HEK293T (cell line): ENCODE measurements around the gene SLC28A1.

ENCODE experiments used
- ARNT ChIP-seq: fragments of 450-650 bp; IDR thresholded peaks from 2 replicates; pipeline ENCODE4 v1.6.1; 2017; ENCODE audit warnings: mild to moderate bottlenecking
- BHLHE40 ChIP-seq: fragments of 450-650 bp; IDR thresholded peaks from 2 replicates; pipeline ENCODE4 v1.6.1; 2016; ENCODE audit warnings: mild to moderate bottlenecking, moderate library complexity, borderline replicate concordance
- ELF4 ChIP-seq: fragments of 450-650 bp; IDR thresholded peaks from 2 replicates; pipeline ENCODE4 v1.6.1; 2017; ENCODE audit warnings: antibody characterized with exemption
- FOXA1 ChIP-seq: fragments of 450-650 bp; IDR thresholded peaks from 2 replicates; pipeline ENCODE4 v1.6.1; 2016; ENCODE audit warnings: mild to moderate bottlenecking
- FOXK2 ChIP-seq: fragments of 450-650 bp; IDR thresholded peaks from 2 replicates; pipeline ENCODE4 v1.6.1; 2016; ENCODE audit warnings: mild to moderate bottlenecking
- FOXM1 ChIP-seq: fragments of 450-650 bp; IDR thresholded peaks from 2 replicates; pipeline ENCODE4 v1.6.1; 2017; ENCODE audit warnings: mild to moderate bottlenecking, borderline replicate concordance
- HDGF ChIP-seq: fragments of 450-650 bp; IDR thresholded peaks from 2 replicates; pipeline ENCODE4 v1.6.1; 2017; ENCODE audit warnings: antibody characterized with exemption, borderline replicate concordance
- L3MBTL2 ChIP-seq: fragments of 450-650 bp; conservative IDR thresholded peaks from 2 replicates; pipeline ENCODE4 v1.6.1; 2016; ENCODE audit warnings: mild to moderate bottlenecking
- NFRKB ChIP-seq: fragments of 450-650 bp; IDR thresholded peaks from 2 replicates; pipeline ENCODE4 v1.6.1; 2016; ENCODE audit warnings: mild to moderate bottlenecking, moderate library complexity
- SP1 ChIP-seq: fragments of 450-650 bp; IDR thresholded peaks from 2 replicates; pipeline ENCODE4 v1.6.1; 2017
- SUZ12 ChIP-seq: fragments of 450-650 bp; IDR thresholded peaks from 2 replicates; pipeline ENCODE4 v1.6.1; 2016; ENCODE audit warnings: mild to moderate bottlenecking
- TARDBP ChIP-seq: fragments of 450-650 bp; IDR thresholded peaks from 2 replicates; pipeline ENCODE4 v1.6.1; 2016

GRCh38 chr15:84834969-84835368 is 49.5 kb upstream of the SLC28A1 start:
- TF ChIP-seq FOXM1 (no peak), BHLHE40 (no peak), FOXA1 (no peak), ELF4 (no peak), TARDBP (no peak), SP1 (no peak), ARNT (no peak), NFRKB (no peak), FOXK2 (no peak), SUZ12 (no peak), HDGF (no peak), L3MBTL2 (no peak)
